Mesothelial cell of epicardium (in vitro differentiated cells): ENCODE data around the gene KRAS. TPM values are rescaled to one million over a fixed set of nuclear protein-coding genes. Genes with fewer than 3 reads are reported as not detected.
A peak's percentile ranks its signal among the peaks of the same experiment; 100 is the strongest.

ENCODE experiments used
- DNase-seq, 2 experiments: peaks; one replicate each; pipeline ENCODE4 v3.0.0; 2021; ENCODE audit warnings: low spot score in 2 of 2; ENCODE audit not compliant: unreplicated experiment in 2 of 2
- H3K27ac Mint-ChIP-seq: 2 replicates; pipeline ENCODE4 v1.8.0; 2021; ENCODE audit warnings: mixed read lengths
- H3K27me3 Mint-ChIP-seq: 2 replicates; pipeline ENCODE4 v1.8.0; 2021; ENCODE audit warnings: low read depth, mixed read lengths
- H3K36me3 Mint-ChIP-seq: 2 replicates; pipeline ENCODE4 v1.8.0; 2021; ENCODE audit warnings: mixed read lengths
- H3K4me1 Mint-ChIP-seq: 2 replicates; pipeline ENCODE4 v1.8.0; 2021; ENCODE audit warnings: mixed read lengths
- H3K4me3 Mint-ChIP-seq: 2 replicates; pipeline ENCODE4 v1.8.0; 2021; ENCODE audit warnings: mild to moderate bottlenecking, moderate library complexity, mixed read lengths
- H3K9me3 Mint-ChIP-seq: 2 replicates; pipeline ENCODE4 v1.8.0; 2021; ENCODE audit warnings: mixed read lengths
- total RNA-seq: library from RNA; stranded (reverse); gene quantifications from 3 replicates; pipeline ENCODE4 v1.2.1, GENCODE V29; 2021
- TF ChIP-seq, protein P1 (sequence below): fragments of 200-600 bp; sonication (generic); IDR thresholded peaks from one replicate; pipeline ENCODE4 v1.5.0; 2021; ENCODE audit warnings: antibody characterized with exemption; ENCODE audit not compliant: unreplicated experiment

Gene KRAS
- total RNA-seq, 1 donor from 2014 or later = 37.9 TPM

DNA sequence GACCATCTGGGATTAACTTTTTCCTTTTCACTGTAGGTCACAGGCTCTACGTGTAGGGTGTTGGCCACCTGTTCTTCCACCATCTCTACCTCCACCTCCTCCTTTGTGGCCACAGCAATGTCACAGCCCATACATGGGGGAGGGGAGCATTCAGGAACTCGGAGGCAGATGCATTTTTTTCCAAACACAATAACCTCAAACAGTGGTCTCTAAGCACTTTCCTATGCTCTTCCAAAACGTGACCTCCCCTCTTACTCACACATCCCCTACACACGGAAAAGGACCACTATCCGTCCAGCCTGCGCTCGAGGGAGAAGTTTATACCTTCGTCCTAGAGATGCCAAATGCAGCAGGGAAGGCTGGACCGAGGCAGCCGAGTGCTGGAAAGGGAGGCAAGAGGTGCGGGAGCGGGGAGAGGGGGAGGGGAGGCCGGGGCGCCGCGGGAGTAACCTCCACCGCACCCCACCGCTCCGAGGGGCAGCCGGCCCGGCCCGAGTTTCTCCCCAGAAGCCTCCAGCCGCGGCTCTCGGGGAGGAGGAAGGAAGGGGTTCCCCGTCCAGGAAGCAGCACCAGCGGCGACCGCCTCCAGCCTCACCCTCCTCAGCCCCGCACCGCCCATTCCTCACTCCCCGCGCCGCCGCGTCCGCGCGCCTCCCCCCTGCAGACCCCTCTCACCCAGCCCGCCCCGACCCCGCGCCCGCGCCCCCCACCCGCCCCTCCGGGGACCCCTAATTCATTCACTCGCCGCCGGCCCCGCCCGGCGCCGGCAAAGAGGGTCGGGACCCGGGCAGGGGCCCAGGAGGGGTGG, 594 bp downstream of the KRAS start:
- Mint-ChIP-seq H3K9me3 (peaks cover 9% of the 10 kb centered on the region), H3K27ac (peak overlapping the region; percentile 97), H3K27me3 (no peaks in the 10 kb centered on the region), H3K4me3 (peak overlapping the region; percentile 93), H3K36me3 (peaks cover 15% of the 10 kb centered on the region), H3K4me1 (peaks cover 60% of the 10 kb centered on the region)
- DNase-seq = peak; percentile 43 to 65
- TF ChIP-seq, protein P1, sequence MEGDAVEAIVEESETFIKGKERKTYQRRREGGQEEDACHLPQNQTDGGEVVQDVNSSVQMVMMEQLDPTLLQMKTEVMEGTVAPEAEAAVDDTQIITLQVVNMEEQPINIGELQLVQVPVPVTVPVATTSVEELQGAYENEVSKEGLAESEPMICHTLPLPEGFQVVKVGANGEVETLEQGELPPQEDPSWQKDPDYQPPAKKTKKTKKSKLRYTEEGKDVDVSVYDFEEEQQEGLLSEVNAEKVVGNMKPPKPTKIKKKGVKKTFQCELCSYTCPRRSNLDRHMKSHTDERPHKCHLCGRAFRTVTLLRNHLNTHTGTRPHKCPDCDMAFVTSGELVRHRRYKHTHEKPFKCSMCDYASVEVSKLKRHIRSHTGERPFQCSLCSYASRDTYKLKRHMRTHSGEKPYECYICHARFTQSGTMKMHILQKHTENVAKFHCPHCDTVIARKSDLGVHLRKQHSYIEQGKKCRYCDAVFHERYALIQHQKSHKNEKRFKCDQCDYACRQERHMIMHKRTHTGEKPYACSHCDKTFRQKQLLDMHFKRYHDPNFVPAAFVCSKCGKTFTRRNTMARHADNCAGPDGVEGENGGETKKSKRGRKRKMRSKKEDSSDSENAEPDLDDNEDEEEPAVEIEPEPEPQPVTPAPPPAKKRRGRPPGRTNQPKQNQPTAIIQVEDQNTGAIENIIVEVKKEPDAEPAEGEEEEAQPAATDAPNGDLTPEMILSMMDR = no peak

DNA sequence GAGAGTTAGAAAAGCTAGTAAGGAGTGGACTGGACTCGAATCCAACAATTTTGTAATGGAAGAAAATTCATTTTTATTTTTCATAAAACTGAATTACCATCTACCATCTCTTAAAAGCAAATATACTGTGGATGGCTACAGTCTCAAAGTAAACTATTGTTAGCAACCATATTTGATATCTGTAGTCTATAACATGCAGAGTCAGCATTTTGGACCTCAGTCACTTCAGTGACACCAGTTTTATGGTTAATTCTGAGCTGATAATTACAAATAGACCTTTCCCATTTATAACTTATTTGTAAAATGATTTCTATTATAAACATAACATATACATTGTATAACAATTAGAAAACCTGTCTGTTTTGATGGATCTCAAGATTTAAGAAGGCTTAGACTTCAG, 2.0 kb downstream of the KRAS start:
- Mint-ChIP-seq H3K4me1 (peaks cover 47% of the 10 kb centered on the region), H3K4me3 (peak overlapping the region; percentile 93), H3K27me3 (no peaks in the 10 kb centered on the region), H3K9me3 (peaks cover 9% of the 10 kb centered on the region), H3K27ac (peak overlapping the region; percentile 72), H3K36me3 (peaks cover 15% of the 10 kb centered on the region)
- no peak for DNase-seq
- TF ChIP-seq, protein P1 = no peak

DNA sequence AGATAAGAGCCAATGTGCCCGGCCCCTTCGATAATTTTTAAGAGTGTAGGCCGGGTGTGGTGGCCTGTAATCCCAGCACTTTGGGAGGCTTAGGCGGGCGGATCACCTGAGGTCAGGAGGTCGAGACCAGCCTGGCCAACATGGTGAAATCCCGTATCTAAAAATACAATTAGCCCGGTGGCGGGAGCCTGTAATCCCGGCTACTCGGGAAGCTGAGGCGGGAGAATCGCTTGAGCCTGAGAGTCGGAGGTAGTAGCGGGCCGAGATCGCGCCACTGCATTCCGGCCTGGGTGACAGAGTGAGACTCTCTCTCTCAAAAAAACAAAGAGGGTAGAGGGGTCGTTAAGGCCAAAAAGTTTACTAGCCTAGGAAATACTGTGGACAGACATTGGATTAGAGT, 2.6 kb downstream of the KRAS start:
- no peaks in the 10 kb centered on the region for H3K27me3 Mint-ChIP-seq
- peak overlapping the region; percentile 30 for H3K4me3 Mint-ChIP-seq
- TF ChIP-seq, protein P1 = no peak
- H3K27ac Mint-ChIP-seq = peak overlapping the region; percentile 72
- H3K4me1 Mint-ChIP-seq = peaks cover 41% of the 10 kb centered on the region
- DNase-seq = no peak
- peaks cover 9% of the 10 kb centered on the region for H3K9me3 Mint-ChIP-seq
- peaks cover 15% of the 10 kb centered on the region for H3K36me3 Mint-ChIP-seq

DNA sequence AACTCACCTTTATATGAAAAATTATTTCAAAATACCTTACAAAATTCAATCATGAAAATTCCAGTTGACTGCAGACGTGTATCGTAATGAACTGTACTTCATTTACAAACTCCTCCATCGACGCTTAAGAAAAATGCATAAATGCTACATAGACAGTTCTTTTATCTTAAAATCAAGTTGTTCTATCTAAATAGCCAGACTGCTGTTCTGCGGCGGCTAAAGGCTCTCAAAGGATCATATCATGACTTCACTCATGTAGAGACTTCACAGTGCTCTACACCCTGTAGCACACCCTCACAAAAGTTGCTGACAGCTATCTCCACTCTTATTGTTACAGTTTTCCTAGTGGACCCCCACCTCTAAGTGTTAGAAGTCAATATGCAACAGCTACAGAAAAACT, 5.2 kb downstream of the KRAS start:
- Mint-ChIP-seq H3K4me1 (peaks cover 23% of the 10 kb centered on the region), H3K36me3 (peaks cover 17% of the 10 kb centered on the region), H3K27me3 (no peaks in the 10 kb centered on the region), H3K4me3 (no peak overlapping the region), H3K27ac (no peak overlapping the region), H3K9me3 (peaks cover 3% of the 10 kb centered on the region)
- DNase-seq = no peak
- TF ChIP-seq, protein P1 = no peak

DNA sequence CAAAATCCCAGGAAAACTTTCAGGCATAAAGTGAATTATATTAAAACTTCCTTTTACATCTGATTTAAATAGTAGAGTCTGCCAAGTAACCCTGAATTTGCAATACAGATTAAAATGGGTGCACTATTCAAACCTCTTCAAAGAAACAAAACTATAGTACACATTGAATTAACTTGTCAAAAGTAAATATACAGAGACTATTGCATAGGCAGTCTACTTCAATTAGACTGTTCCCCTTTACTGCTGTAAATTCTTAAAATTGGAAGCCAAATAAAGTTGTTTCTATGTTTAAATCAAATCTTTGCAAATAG, 7.1 kb downstream of the KRAS start:
- TF ChIP-seq, protein P1 = no peak
- Mint-ChIP-seq H3K9me3 (peaks cover 3% of the 10 kb centered on the region), H3K4me1 (peaks cover 16% of the 10 kb centered on the region), H3K27me3 (no peaks in the 10 kb centered on the region), H3K4me3 (no peak overlapping the region), H3K36me3 (peaks cover 23% of the 10 kb centered on the region), H3K27ac (no peak overlapping the region)
- no peak for DNase-seq
